Measurements from ENCODE around the gene ACSL1. TPM values are rescaled to one million over a fixed set of nuclear protein-coding genes. Genes with fewer than 3 reads are reported as not detected.

Gene ACSL1
- total RNA-seq, 1 experiment from 2014 or later, result 20.0 TPM

- CTCF ChIA-PET, result no interaction called here
- intact Hi-C loops (cut with micrococcal nuclease), result no loop called here
- Histone ChIP-seq H3K4me1 (ENCODE audit: insufficient read depth, low read length) (peaks cover 31% of the 10 kb centered on the region), H3K27ac (ENCODE audit: low read length) (no peak overlapping the region), H3K9ac (ENCODE audit: low read length) (no peak overlapping the region), H3K36me3 (ENCODE audit: low read depth, low read length) (no peaks in the 10 kb centered on the region), H3K4me2 (ENCODE audit: low read length) (no peak overlapping the region), H3F3A (ENCODE audit: low read length, unreplicated experiment) (no peaks in the 10 kb centered on the region), H2AFZ (ENCODE audit: low read length) (no peak overlapping the region), H3K9me3 (ENCODE audit: low read length) (no peaks in the 10 kb centered on the region), H3K27me3 (ENCODE audit: low read length) (no peaks in the 10 kb centered on the region), H4K20me1 (ENCODE audit: low read length) (no peaks in the 10 kb centered on the region), H3K79me2 (ENCODE audit: low read length) (no peaks in the 10 kb centered on the region), H3K9me2 (replicated peaks; ENCODE audit: low read length) (no peaks in the 10 kb centered on the region), H3K4me3 (ENCODE audit: low read length) (no peak overlapping the region)
- ATAC-seq, result no peak
- TF ChIP-seq EZH2 (IDR thresholded peaks at IDR 0.05; ENCODE audit: low read length, unreplicated experiment), result no peak
- TF ChIP-seq EZH2phosphoT487 (IDR thresholded peaks at IDR 0.05; ENCODE audit: borderline replicate concordance, low read length), result no peak
- TF ChIP-seq CTCF (conservative IDR thresholded peaks at IDR 0.05; ENCODE audit: low read depth, low read length), result no peak
- no peak for DNase-seq
- no TSS peak for BruUV-seq (replicated peaks)
- POLR2A ChIA-PET (ENCODE audit: unreplicated experiment), result no interaction called here
Observed at GRCh38 chr4:184750926-184751584, 74.7 kb downstream of the ACSL1 start.

GRCh38 chr4:184748251-184748652 is 77.5 kb downstream of the ACSL1 start:
- intact Hi-C loops (cut with micrococcal nuclease), result loop anchor here (5.0 kb wide), 4 partner anchors 74 to 259 kb away; partner anchors contain the start of genes CASP3 and PRIMPOL
- CTCF ChIA-PET, result no interaction called here
- Histone ChIP-seq H3K9me2 (replicated peaks; ENCODE audit: low read length) (no peaks in the 10 kb centered on the region), H3K4me3 (ENCODE audit: low read length) (no peak overlapping the region), H3K79me2 (ENCODE audit: low read length) (no peaks in the 10 kb centered on the region), H3K9ac (ENCODE audit: low read length) (no peak overlapping the region), H3K36me3 (ENCODE audit: low read depth, low read length) (no peaks in the 10 kb centered on the region), H4K20me1 (ENCODE audit: low read length) (no peaks in the 10 kb centered on the region), H2AFZ (ENCODE audit: low read length) (no peak overlapping the region), H3K27me3 (ENCODE audit: low read length) (no peaks in the 10 kb centered on the region), H3F3A (ENCODE audit: low read length, unreplicated experiment) (no peaks in the 10 kb centered on the region), H3K4me2 (ENCODE audit: low read length) (no peak overlapping the region), H3K4me1 (ENCODE audit: insufficient read depth, low read length) (peaks cover 20% of the 10 kb centered on the region), H3K9me3 (ENCODE audit: low read length) (no peaks in the 10 kb centered on the region), H3K27ac (ENCODE audit: low read length) (no peak overlapping the region)
- POLR2A ChIA-PET (ENCODE audit: unreplicated experiment), result no interaction called here
- no peak for ATAC-seq
- no peak for DNase-seq
- no TSS peak for BruUV-seq (replicated peaks)
- TF ChIP-seq CTCF (conservative IDR thresholded peaks at IDR 0.05; ENCODE audit: low read depth, low read length) (no peak), EZH2 (IDR thresholded peaks at IDR 0.05; ENCODE audit: low read length, unreplicated experiment) (no peak), EZH2phosphoT487 (IDR thresholded peaks at IDR 0.05; ENCODE audit: borderline replicate concordance, low read length) (no peak)
